ENCODE measurements around the gene TUFT1. TPM values are rescaled to one million over a fixed set of nuclear protein-coding genes. Genes with fewer than 3 reads are reported as not detected.
"Not testable (repeated sequence)": the region's sequence is repeated elsewhere in the genome, so short reads cannot be mapped to it uniquely, and the experiment has no call there.

TUFT1 gene
- total and polyA plus RNA-seq, 10 donors: 0.67 to 1.9 (median 1.3) TPM

DNA sequence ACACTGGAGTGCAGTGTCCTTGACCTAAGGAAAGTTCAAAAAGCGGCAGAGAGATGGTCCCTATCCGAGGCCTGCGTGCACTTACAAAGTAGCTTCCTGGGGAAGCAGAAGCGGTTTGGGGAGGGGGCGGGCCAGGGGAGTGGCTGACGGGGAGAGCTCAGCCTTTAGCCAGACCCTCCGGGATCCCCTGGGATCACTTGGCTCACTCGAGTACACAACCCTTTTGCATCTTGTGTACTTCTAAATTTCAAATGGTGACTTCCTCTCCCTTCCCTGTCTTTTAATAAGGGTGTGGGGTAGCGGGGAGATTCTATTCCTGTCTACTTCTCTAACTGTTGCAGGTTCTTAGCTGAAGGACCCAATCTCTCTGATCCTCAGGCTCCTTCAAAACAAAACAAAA, 53.6 kb downstream of the TUFT1 start:
- H3K9me3 ChIP-seq: peaks cover 0 to 12% (median 8%) of the 10 kb centered on the region in 8 donors
- H3K4me3 ChIP-seq: peak overlapping the region in 2 of 8 donors; percentile 14 to 39
- intact Hi-C loops (cut with DNase I; ENCODE audit: low total_unique reads): loop anchor here (5.0 to 10.0 kb wide), 2 partner anchors 144 to 241 kb away; partner anchors contain the start of genes C2CD4D and RORC
- DNase-seq: no peak
- no peak for TF ChIP-seq POLR2A (IDR thresholded peaks at IDR 0.05)
- TF ChIP-seq CTCF (IDR thresholded peaks at IDR 0.05 in 8 of 11, conservative IDR thresholded peaks at IDR 0.05 in 3 of 11): no peak
- no peak for TF ChIP-seq POLR2AphosphoS5 (IDR thresholded peaks at IDR 0.05)
- H3K27ac ChIP-seq: peak overlapping the region in 2 of 8 donors; percentile 4 to 40
- H3K36me3 ChIP-seq: no peaks in the 10 kb centered on the region
- WGBS, 5 donors: 5 to 10% (median 8%) methylated on average over 9 of the region's 9 CpGs
- no peaks in the 10 kb centered on the region for H3K27me3 ChIP-seq (replicated peaks in 1 of 7)
- peaks cover 0 to 14% (median 9%) of the 10 kb centered on the region in 6 donors for H3K4me1 ChIP-seq

GRCh38 chr1:151594143-151594625, 54.1 kb downstream of the TUFT1 start:
- peak; percentile 96 for DNase-seq
- Histone ChIP-seq H3K9me3 (peaks cover 0 to 12% (median 8%) of the 10 kb centered on the region in 8 donors), H3K4me1 (peaks cover 0 to 14% (median 9%) of the 10 kb centered on the region in 6 donors), H3K27me3 (replicated peaks in 1 of 7) (no peaks in the 10 kb centered on the region), H3K36me3 (no peaks in the 10 kb centered on the region), H3K4me3 (peak overlapping the region in 2 of 8 donors; percentile 14 to 39), H3K27ac (peak overlapping the region in 2 of 8 donors; percentile 4 to 40)
- 6 to 9% (median 8%) methylated on average over 12 of the region's 12 CpGs for WGBS, 5 donors
- no peak for TF ChIP-seq POLR2A (IDR thresholded peaks at IDR 0.05)
- TF ChIP-seq CTCF (IDR thresholded peaks at IDR 0.05 in 8 of 11, conservative IDR thresholded peaks at IDR 0.05 in 3 of 11): peak; percentile 74 to 96 (median 93)
- peak; percentile 14 to 31 (median 22) for TF ChIP-seq POLR2AphosphoS5 (IDR thresholded peaks at IDR 0.05)
- intact Hi-C loops (cut with DNase I; ENCODE audit: low total_unique reads): loop anchor here (5.0 to 10.0 kb wide), 2 partner anchors 143 to 241 kb away; partner anchors contain the start of genes C2CD4D and RORC

DNA sequence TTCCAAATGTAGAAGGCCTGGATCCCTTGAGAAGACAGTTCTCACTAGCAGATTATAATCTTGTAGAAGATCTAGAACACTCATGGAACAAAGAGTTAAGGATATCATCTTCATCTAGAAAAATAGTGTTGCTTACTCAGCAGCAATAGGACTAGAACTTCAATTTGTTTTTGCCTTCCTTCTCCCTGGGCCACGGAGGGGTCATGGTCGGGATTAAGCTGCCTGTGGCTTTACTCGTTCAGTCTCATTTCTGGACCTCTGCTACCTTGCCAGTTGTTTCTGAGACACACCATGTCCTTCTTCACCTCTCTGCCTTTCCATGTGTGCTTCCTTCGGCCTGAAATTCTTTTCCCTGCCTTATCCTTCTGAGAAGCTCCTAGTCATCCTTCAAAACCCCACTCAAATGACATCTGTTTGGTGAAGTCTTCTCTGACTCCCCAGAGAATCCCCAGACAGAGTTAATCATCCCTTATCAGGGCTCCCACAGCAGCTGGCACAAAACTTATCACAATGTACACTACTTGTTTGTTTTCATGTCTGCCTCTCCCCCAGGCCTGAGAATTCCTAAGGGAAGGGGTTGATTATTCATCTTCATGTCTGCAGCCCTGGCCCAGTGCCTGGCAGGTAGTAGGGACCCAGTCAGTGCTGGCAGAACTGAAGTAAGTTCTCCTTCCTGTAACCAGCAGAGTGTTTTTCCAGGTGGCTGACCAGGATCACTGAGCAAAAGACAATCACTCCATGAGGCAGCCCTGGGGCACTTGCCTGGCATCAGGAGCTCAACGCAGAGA, 56.3 kb downstream of the TUFT1 start:
- intact Hi-C loops (cut with DNase I; ENCODE audit: low total_unique reads): loop anchor here (10.0 kb wide), 1 partner anchor 238 kb away; the partner anchor contains the start of genes C2CD4D and RORC
- peaks cover 0 to 3% (median under 1%) of the 10 kb centered on the region in 8 donors for H3K9me3 ChIP-seq

DNA sequence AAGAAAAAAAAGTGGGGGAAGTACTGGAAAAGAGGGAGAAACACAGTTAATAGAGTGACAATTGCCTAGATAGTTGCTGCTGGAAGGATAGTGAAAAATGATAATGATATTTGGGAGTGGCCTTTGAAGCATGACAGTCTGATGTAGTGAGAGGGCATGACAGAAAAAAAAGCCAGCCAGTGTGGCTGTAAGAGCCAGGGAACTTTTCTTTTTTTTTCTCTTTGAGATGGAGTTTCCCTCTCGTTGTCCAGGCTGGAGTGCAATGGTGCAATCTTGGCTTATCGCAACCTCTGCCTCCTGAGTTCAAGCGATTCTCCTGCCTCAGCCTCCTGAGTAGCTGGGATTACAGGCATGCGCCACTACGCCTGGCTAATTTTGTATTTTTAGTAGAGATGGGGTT, 62.4 kb downstream of the TUFT1 start:
- H3K9me3 ChIP-seq; DNase-seq; H3K4me1 ChIP-seq; H3K27ac ChIP-seq; intact Hi-C loops (cut with DNase I; ENCODE audit: low total_unique reads); H3K4me3 ChIP-seq; H3K36me3 ChIP-seq: not testable (repeated sequence)
- peaks cover 0 to 20% (median 0%) of the 10 kb centered on the region in 7 donors for H3K27me3 ChIP-seq (replicated peaks in 1 of 7)
- WGBS, 5 donors: 65 to 85% (median 83%) methylated on average over 3 to 5 of the region's 5 CpGs

More for the DNA sequence above, 56.3 kb downstream of the TUFT1 start:
- peaks cover 0 to 14% (median 9%) of the 10 kb centered on the region in 6 donors for H3K4me1 ChIP-seq
- no peak overlapping the region for H3K4me3 ChIP-seq
- H3K27ac ChIP-seq: no peak overlapping the region
- TF ChIP-seq POLR2A (IDR thresholded peaks at IDR 0.05): no peak
- no peak for TF ChIP-seq CTCF (IDR thresholded peaks at IDR 0.05 in 8 of 11, conservative IDR thresholded peaks at IDR 0.05 in 3 of 11)
- TF ChIP-seq POLR2AphosphoS5 (IDR thresholded peaks at IDR 0.05): no peak
- no peaks in the 10 kb centered on the region for H3K27me3 ChIP-seq (replicated peaks in 1 of 7)
- H3K36me3 ChIP-seq: no peaks in the 10 kb centered on the region
- no peak for DNase-seq
- WGBS, 5 donors: 82 to 92% (median 86%) methylated on average over 5 of the region's 5 CpGs

All from spleen (tissue), 11 donors.